SKM-1 treated with dmso at 0.1 percent for 144 hours (cell line): ENCODE measurements around the gene THOC2.
"Not testable (repeated sequence)": the region's sequence is repeated elsewhere in the genome, so short reads cannot be mapped to it uniquely, and the experiment has no call there.

Experiments used
- DNase-seq: peaks from one replicate; lab custom pipeline; 2025; ENCODE audit not compliant: unreplicated experiment; lab: John Stamatoyannopoulos, UW

Gene THOC2

GRCh38 chrX:123736333-123736921 is 3.6 kb upstream of the THOC2 start:
- no peak for DNase-seq

- not testable (repeated sequence) for DNase-seq
Measured at GRCh38 chrX:123735137-123735536, 2.3 kb upstream of the THOC2 start.

GRCh38 chrX:123734079-123734478 is 1.2 kb upstream of the THOC2 start:
- not testable (repeated sequence) for DNase-seq

GRCh38 chrX:123731987-123732669 is 724 bp downstream of the THOC2 start:
- no peak for DNase-seq

- no peak for DNase-seq
Measured at GRCh38 chrX:123731258-123731986, 1.4 kb downstream of the THOC2 start.

- no peak for DNase-seq
Measured at GRCh38 chrX:123728554-123728953, 4.3 kb downstream of the THOC2 start.

- DNase-seq: no peak
Measured at GRCh38 chrX:123728016-123728415, 4.8 kb downstream of the THOC2 start.

- not testable (repeated sequence) for DNase-seq
Measured at GRCh38 chrX:123722193-123722592, 10.7 kb downstream of the THOC2 start.

- no peak for DNase-seq
Measured at GRCh38 chrX:123720486-123720885, 12.4 kb downstream of the THOC2 start.

GRCh38 chrX:123713841-123714240 is 19.0 kb downstream of the THOC2 start:
- DNase-seq: no peak

GRCh38 chrX:123713434-123713833 is 19.4 kb downstream of the THOC2 start:
- DNase-seq: no peak

GRCh38 chrX:123711201-123711600 is 21.7 kb downstream of the THOC2 start:
- DNase-seq: not testable (repeated sequence)

GRCh38 chrX:123704781-123705180 is 28.1 kb downstream of the THOC2 start:
- no peak for DNase-seq

- no peak for DNase-seq
Measured at GRCh38 chrX:123698979-123699520, 33.8 kb downstream of the THOC2 start.

- DNase-seq: no peak
Measured at GRCh38 chrX:123696334-123696733, 36.5 kb downstream of the THOC2 start.

GRCh38 chrX:123695242-123695641 is 37.6 kb downstream of the THOC2 start:
- no peak for DNase-seq

GRCh38 chrX:123691776-123692175 is 41.1 kb downstream of the THOC2 start:
- no peak for DNase-seq

GRCh38 chrX:123688524-123688923 is 44.3 kb downstream of the THOC2 start:
- no peak for DNase-seq

- DNase-seq: peak; percentile 49
Measured at GRCh38 chrX:123685232-123685631, 47.6 kb downstream of the THOC2 start.

GRCh38 chrX:123682186-123682585 is 50.7 kb downstream of the THOC2 start:
- no peak for DNase-seq

- not testable (repeated sequence) for DNase-seq
Measured at GRCh38 chrX:123679733-123680460, 53.0 kb downstream of the THOC2 start.
